DND-41 (cell line): ENCODE measurements around the gene NCAM2.

Experiments used
- ATAC-seq: fragments of 200-7000 bp; cut with Tn5 transposase; 3 replicates; pipeline ENCODE4 v1.9.1; 2021; ENCODE audit warnings: low read depth; ENCODE audit not compliant: insufficient read depth
- DNase-seq: peaks from one replicate; pipeline ENCODE4 v3.0.0-alpha.2; 2020
- H2AFZ ChIP-seq: 2 replicates; pipeline ENCODE4 v1.6.0; 2012; ENCODE audit warnings: low read depth, low read length
- H3K27ac ChIP-seq: 2 replicates; pipeline ENCODE4 v1.5.1; 2012; ENCODE audit warnings: low read length, inconsistent platforms
- H3K27me3 ChIP-seq: fragments of 200-600 bp; sonication (generic); 2 replicates; pipeline ENCODE4 v1.6.0; 2012; ENCODE audit warnings: low read length, mild to moderate bottlenecking, inconsistent platforms; ENCODE audit not compliant: insufficient read depth, poor library complexity
- H3K36me3 ChIP-seq: 2 replicates; pipeline ENCODE4 v1.5.1; 2012; ENCODE audit warnings: low read length, inconsistent platforms; ENCODE audit not compliant: insufficient read depth
- H3K4me1 ChIP-seq: 2 replicates; pipeline ENCODE4 v1.5.1; 2012; ENCODE audit warnings: mild to moderate bottlenecking, low read length; ENCODE audit not compliant: insufficient read depth
- H3K4me2 ChIP-seq: 2 replicates; pipeline ENCODE4 v1.6.0; 2012; ENCODE audit warnings: mild to moderate bottlenecking, moderate library complexity, low read length, inconsistent platforms; ENCODE audit not compliant: insufficient read depth
- H3K4me3 ChIP-seq, 2 experiments: fragments of 200-600 bp in 1 of 2; shearing (Covaris generic) in 1 of 2; 2 replicates each; pipeline ENCODE4 v1.5.1; 2012 to 2016; ENCODE audit warnings: inconsistent platforms in 2 of 2, low read length in 2 of 2, mild to moderate bottlenecking in 2 of 2, low read depth in 1 of 2, moderate library complexity in 1 of 2
- H3K79me2 ChIP-seq: 2 replicates; pipeline ENCODE4 v1.6.0; 2012; ENCODE audit warnings: low read length, inconsistent platforms; ENCODE audit not compliant: insufficient read depth
- H3K9ac ChIP-seq: 2 replicates; pipeline ENCODE4 v1.6.0; 2012; ENCODE audit warnings: low read depth, mild to moderate bottlenecking, inconsistent platforms, low read length, moderate library complexity
- H3K9me3 ChIP-seq: 2 replicates; pipeline ENCODE4 v1.5.1; 2012; ENCODE audit warnings: low read length, moderate library complexity, mild to moderate bottlenecking, inconsistent platforms; ENCODE audit not compliant: insufficient read depth, severe bottlenecking
- H4K20me1 ChIP-seq: 2 replicates; pipeline ENCODE4 v1.6.0; 2012; ENCODE audit warnings: low read length; ENCODE audit not compliant: insufficient read depth
- EZH2 ChIP-seq: IDR thresholded peaks from 3 replicates; pipeline ENCODE4 v1.6.1; 2012; ENCODE audit warnings: borderline replicate concordance, low read depth, mild to moderate bottlenecking, moderate library complexity, low read length, inconsistent platforms; ENCODE audit not compliant: severe bottlenecking
- TF ChIP-seq, protein P1 (sequence below): IDR thresholded peaks from 2 replicates; pipeline ENCODE4 v1.5.1; 2012; ENCODE audit warnings: borderline replicate concordance, low read length, moderate library complexity, mild to moderate bottlenecking; ENCODE audit not compliant: poor library complexity, severe bottlenecking; ENCODE audit errors: extremely low read depth

Gene NCAM2

DNA sequence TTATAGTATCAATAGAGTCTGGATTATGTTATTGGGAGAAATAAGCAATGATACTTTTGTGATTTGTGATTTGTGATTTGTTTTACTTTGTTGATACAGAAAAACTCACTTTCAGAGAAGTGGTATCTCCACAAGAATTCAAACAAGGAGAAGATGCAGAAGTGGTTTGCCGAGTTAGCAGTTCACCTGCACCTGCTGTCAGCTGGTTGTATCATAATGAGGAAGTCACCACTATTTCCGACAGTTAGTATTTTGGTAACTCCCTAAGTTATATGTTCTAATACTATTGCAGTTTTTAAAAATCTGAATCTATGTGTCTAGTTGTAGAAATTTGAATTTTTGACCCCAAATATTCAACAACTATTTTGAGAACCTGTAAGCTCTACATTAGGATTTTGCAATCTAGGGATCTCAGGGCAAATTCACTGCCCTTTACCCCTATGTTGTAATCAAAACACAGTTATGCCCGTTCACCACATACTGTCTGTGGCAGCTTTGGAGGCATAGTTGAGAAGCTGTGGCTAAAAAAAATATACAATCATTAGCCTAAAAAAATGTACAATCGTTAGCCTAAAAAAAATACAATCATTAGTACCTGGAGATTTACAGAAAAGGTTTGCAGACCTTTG is 288.1 kb downstream of the NCAM2 start:
- Histone ChIP-seq H3K9ac (no peak overlapping the region), H3K27ac (no peak overlapping the region), H4K20me1 (no peaks in the 10 kb centered on the region), H3K4me3 (no peak overlapping the region), H3K4me1 (no peaks in the 10 kb centered on the region), H3K4me2 (no peak overlapping the region), H3K9me3 (no peaks in the 10 kb centered on the region), H3K36me3 (no peaks in the 10 kb centered on the region), H2AFZ (no peak overlapping the region), H3K79me2 (no peaks in the 10 kb centered on the region), H3K27me3 (no peaks in the 10 kb centered on the region)
- no peak for ATAC-seq
- DNase-seq: no peak
- no peak for TF ChIP-seq EZH2
- TF ChIP-seq, protein P1, sequence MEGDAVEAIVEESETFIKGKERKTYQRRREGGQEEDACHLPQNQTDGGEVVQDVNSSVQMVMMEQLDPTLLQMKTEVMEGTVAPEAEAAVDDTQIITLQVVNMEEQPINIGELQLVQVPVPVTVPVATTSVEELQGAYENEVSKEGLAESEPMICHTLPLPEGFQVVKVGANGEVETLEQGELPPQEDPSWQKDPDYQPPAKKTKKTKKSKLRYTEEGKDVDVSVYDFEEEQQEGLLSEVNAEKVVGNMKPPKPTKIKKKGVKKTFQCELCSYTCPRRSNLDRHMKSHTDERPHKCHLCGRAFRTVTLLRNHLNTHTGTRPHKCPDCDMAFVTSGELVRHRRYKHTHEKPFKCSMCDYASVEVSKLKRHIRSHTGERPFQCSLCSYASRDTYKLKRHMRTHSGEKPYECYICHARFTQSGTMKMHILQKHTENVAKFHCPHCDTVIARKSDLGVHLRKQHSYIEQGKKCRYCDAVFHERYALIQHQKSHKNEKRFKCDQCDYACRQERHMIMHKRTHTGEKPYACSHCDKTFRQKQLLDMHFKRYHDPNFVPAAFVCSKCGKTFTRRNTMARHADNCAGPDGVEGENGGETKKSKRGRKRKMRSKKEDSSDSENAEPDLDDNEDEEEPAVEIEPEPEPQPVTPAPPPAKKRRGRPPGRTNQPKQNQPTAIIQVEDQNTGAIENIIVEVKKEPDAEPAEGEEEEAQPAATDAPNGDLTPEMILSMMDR: no peak

DNA sequence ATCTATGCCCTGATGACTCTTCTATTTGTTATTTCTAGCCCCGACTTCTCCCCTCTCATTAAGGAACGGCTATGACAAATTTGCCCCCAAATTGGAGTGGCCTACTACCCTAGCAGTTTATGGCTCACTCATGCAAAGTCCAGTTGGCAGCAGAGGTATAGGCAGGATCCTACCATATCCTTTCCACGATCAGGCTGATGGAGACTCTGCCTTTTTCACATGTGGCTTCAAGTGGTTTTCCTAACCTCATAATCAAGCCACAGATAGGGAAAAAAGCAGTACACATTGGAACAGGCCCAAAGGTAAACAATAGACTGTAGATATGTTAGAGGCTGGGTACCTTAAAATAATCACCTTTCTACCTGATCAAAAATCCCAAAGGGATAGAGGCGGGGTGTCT is 292.5 kb downstream of the NCAM2 start:
- no peaks in the 10 kb centered on the region for H3K27me3 ChIP-seq
- DNase-seq (no peak), ATAC-seq (no peak)
- H3K36me3 ChIP-seq: no peaks in the 10 kb centered on the region
- no peak overlapping the region for H2AFZ ChIP-seq
- no peak for TF ChIP-seq EZH2
- TF ChIP-seq, protein P1: no peak
- no peaks in the 10 kb centered on the region for H3K79me2 ChIP-seq
- H3K27ac ChIP-seq: no peak overlapping the region
- H4K20me1 ChIP-seq: no peaks in the 10 kb centered on the region
- H3K4me1 ChIP-seq: no peaks in the 10 kb centered on the region
- no peak overlapping the region for H3K9ac ChIP-seq
- H3K4me3 ChIP-seq: no peak overlapping the region
- no peak overlapping the region for H3K4me2 ChIP-seq
- H3K9me3 ChIP-seq: no peaks in the 10 kb centered on the region

DNA sequence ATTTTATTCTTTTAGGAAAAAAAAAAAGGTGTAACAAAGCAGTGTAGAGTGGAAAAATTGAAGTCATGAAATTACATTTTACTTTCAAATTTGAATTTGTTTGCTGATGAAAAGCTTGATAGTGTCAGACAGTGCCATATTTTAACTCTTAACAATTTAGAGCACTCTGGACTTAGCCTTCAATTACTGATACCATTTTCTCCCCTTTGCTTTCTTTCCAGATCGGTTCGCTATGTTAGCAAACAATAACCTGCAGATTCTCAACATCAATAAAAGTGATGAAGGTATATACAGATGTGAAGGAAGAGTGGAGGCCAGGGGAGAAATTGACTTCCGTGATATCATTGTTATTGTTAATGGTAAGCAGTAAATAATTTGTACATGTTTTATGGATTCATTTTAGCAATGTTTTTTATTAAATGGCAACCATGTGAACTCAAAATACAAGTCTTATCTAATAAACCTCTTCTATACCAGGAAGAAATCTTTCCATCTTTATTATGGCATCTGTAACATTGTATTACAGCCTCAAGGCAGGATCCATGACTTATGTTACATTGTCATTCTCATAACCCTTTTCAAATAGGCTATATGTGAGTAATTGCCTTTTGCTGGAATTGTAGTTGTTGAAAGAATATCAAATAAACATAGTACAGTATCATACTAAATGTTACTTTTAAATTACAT is 293.8 kb downstream of the NCAM2 start:
- H3K9ac ChIP-seq: no peak overlapping the region
- ATAC-seq (no peak), DNase-seq (no peak)
- H3K27ac ChIP-seq: no peak overlapping the region
- no peak overlapping the region for H3K4me3 ChIP-seq
- H3K79me2 ChIP-seq: no peaks in the 10 kb centered on the region
- no peaks in the 10 kb centered on the region for H3K4me1 ChIP-seq
- H3K27me3 ChIP-seq: no peaks in the 10 kb centered on the region
- TF ChIP-seq, protein P1: no peak
- TF ChIP-seq EZH2: no peak
- H3K4me2 ChIP-seq: no peak overlapping the region
- H4K20me1 ChIP-seq: no peaks in the 10 kb centered on the region
- no peak overlapping the region; the same call in 1 of the 2 replicates for H2AFZ ChIP-seq
- H3K9me3 ChIP-seq: no peaks in the 10 kb centered on the region
- H3K36me3 ChIP-seq: no peaks in the 10 kb centered on the region

DNA sequence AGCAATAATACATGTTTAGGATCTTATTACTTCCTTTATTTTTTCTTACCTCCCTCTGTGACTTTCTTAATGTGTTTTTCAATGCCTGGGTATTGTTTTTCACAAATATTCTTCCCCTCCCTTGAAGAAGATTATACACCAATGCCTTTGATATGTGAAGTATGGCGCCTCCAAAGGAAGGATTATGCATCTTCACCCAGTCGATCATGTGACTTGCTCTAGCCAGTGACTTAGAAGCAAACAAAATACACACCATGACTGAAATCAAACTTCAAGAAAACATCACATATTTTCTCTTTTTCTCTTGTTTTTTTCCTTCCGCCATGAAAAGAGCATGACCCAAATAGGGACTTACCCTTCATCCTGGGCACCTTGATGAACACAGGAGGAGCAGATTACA is 297.1 kb downstream of the NCAM2 start:
- no peak overlapping the region for H3K4me3 ChIP-seq
- no peaks in the 10 kb centered on the region for H3K27me3 ChIP-seq
- no peak overlapping the region for H3K27ac ChIP-seq
- no peak overlapping the region; the same call in 1 of the 2 replicates for H2AFZ ChIP-seq
- no peak for DNase-seq
- no peaks in the 10 kb centered on the region for H3K9me3 ChIP-seq
- H3K36me3 ChIP-seq: no peaks in the 10 kb centered on the region
- H3K4me1 ChIP-seq: no peaks in the 10 kb centered on the region
- no peaks in the 10 kb centered on the region for H3K79me2 ChIP-seq
- ATAC-seq: no peak
- TF ChIP-seq EZH2: no peak
- H3K9ac ChIP-seq: no peak overlapping the region
- H4K20me1 ChIP-seq: no peaks in the 10 kb centered on the region
- H3K4me2 ChIP-seq: no peak overlapping the region
